Subcutaneous abdominal adipose tissue (tissue), 5 donors: ENCODE measurements around the gene HNRNPK.

ENCODE experiments used
- H3K27ac ChIP-seq: one replicate; pipeline ENCODE4 v1.7.0; 2013; ENCODE audit warnings: low read depth, mild to moderate bottlenecking, inconsistent platforms, low read length, moderate library complexity
- H3K27me3 ChIP-seq, 5 donors: one replicate each; pipeline ENCODE4 v1.7.0; 2013; ENCODE audit warnings: low read length in 5 of 5, inconsistent platforms in 1 of 5; ENCODE audit not compliant: control insufficient read depth in 5 of 5, insufficient read depth in 4 of 5
- H3K36me3 ChIP-seq, 5 donors: one replicate each; pipeline ENCODE4 v1.7.0; 2013; ENCODE audit warnings: low read length in 5 of 5; ENCODE audit not compliant: control insufficient read depth in 5 of 5, insufficient read depth in 5 of 5
- H3K4me1 ChIP-seq, 5 donors: one replicate each; pipeline ENCODE4 v1.7.0; 2013; ENCODE audit warnings: low read length in 5 of 5, mild to moderate bottlenecking in 3 of 5, moderate library complexity in 1 of 5; ENCODE audit not compliant: control insufficient read depth in 5 of 5, insufficient read depth in 5 of 5
- H3K4me3 ChIP-seq, 5 donors: one replicate each; pipeline ENCODE4 v1.7.0; 2013; ENCODE audit warnings: low read length in 5 of 5, low read depth in 1 of 5
- H3K9ac ChIP-seq, 5 donors: one replicate each; pipeline ENCODE4 v1.7.0; 2013; ENCODE audit warnings: low read length in 5 of 5, mild to moderate bottlenecking in 4 of 5, moderate library complexity in 3 of 5
- H3K9me3 ChIP-seq, 5 donors: one replicate each; pipeline ENCODE4 v1.7.0; 2013; ENCODE audit warnings: low read length in 5 of 5; ENCODE audit not compliant: control insufficient read depth in 5 of 5
- donor health status: healthy.
- donor health status: healthy.
- donor health status: healthy.
- donor health status: healthy.
- donor health status: healthy.

The HNRNPK gene

DNA sequence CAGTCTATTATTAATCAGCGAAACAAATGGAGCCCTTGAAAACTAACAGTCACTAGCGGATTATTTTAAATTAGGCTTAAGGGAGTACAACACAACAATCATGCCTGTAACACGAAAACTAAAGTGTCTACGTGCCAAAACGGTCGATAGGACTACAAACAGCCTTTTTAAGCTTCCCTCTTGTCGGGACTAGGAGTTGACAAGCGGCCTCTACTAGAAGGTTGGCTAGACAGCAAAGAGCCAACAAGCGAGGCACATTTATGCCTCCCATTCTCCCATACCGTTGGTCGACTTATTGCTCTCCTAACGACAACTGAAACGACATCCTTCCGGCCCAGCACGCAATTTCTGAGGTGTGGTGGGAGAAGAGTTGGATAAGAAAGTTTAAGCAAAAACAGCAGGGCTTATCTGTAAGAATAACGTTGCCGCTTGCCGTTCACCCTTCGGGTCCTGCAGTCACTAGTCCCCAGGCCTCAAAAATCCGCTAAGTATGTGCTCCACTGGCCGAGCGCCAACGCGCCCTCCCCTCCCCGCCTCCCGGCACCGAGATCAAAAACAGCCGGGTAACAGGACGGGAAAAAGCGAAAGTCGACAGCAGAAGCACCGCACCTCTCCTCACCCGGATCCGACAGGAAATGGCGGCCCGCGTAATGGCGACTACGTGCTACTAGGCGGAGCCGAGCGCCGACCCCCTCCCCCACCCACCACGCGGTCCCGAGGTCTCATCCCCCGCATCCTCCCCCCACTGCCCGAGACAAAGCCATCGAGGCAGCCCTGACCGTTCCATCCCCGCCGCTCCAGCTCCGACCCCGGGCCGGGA lies 813 bp downstream of the HNRNPK start:
- Histone ChIP-seq H3K27me3 (no peaks in the 10 kb centered on the region), H3K4me1 (peaks cover 0 to 42% (median 33%) of the 10 kb centered on the region in 5 donors), H3K9me3 (no peaks in the 10 kb centered on the region), H3K9ac (peak overlapping the region; percentile 82 to 100 (median 93)), H3K27ac (peak overlapping the region; percentile 99), H3K4me3 (peak overlapping the region; percentile 86 to 100 (median 99)), H3K36me3 (peaks cover 24 to 32% (median 27%) of the 10 kb centered on the region in 5 donors)

DNA sequence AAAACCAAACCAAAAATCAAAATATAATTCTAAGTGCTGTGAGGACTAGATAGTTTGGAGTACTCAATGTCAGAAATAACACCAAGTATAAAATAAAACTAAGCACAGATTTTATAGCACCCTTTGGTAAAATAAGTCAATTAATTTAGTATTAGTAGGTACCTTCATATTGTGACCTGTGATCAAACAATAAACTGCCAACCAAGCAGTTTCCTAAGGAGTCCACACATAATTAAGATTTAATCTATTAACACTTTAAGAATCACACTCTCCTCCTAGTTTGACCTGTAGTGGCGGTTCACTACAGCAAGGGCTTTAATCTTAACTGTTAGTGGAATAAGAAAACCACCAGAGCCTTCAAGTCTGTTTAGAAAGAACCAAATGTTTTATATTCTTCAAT lies 2.8 kb downstream of the HNRNPK start:
- Histone ChIP-seq H3K36me3 (peaks cover 41 to 51% (median 46%) of the 10 kb centered on the region in 5 donors), H3K9ac (peak overlapping the region in 2 of 5 donors; percentile 52 to 91), H3K4me1 (peaks cover 0 to 42% (median 33%) of the 10 kb centered on the region in 5 donors), H3K27me3 (no peaks in the 10 kb centered on the region), H3K4me3 (peak overlapping the region in 2 of 5 donors; percentile 86 to 99), H3K27ac (peak overlapping the region; percentile 4), H3K9me3 (no peaks in the 10 kb centered on the region)

DNA sequence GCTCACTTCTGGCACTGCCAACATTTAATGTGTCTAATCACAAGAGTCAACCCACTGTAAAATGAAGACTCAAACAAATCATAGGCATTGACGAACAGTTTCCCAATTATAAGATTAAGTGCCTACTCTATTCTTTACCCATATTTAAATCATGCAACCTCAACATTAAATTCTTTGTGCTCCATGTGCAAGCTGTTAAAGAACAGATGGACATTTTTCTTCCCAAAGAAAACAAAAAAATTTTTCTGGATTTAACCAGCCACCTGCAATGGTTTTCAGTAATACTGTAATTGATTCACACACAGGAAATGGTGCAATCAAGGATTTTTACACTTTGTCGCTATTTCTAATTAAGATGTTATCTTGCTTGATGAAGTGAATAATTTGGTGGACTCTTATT lies 3.6 kb downstream of the HNRNPK start:
- Histone ChIP-seq H3K9ac (peak overlapping the region in 1 of 5 donors; percentile 7), H3K4me3 (no peak overlapping the region), H3K36me3 (peaks cover 49 to 59% (median 53%) of the 10 kb centered on the region in 5 donors), H3K9me3 (no peaks in the 10 kb centered on the region), H3K27me3 (no peaks in the 10 kb centered on the region), H3K27ac (no peak overlapping the region), H3K4me1 (peaks cover 0 to 36% (median 28%) of the 10 kb centered on the region in 5 donors)

DNA sequence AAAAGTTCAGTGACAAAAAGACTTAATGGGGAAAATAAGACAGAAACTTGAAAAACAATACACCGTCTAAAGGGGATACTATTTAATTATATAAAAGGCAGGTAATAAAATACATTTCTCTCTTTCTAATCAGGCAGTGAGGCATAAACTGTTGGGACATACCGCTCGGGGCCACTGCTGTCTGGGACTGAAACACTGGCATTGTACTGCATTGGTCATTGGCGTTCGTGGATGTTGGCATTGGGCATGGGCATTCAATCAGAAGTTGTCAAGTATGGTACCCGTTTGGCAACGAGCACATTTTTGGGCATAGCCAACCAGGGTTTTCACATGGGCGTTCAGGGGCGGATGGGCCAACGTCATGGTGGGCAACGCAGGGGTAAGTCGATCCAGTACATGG lies 4.7 kb downstream of the HNRNPK start:
- H3K4me1 ChIP-seq: peaks cover 0 to 33% (median 24%) of the 10 kb centered on the region in 5 donors
- no peak overlapping the region for H3K4me3 ChIP-seq
- H3K36me3 ChIP-seq: peaks cover 60 to 70% (median 64%) of the 10 kb centered on the region in 5 donors
- H3K9ac ChIP-seq: no peak overlapping the region
- no peaks in the 10 kb centered on the region for H3K9me3 ChIP-seq
- no peak overlapping the region for H3K27ac ChIP-seq
- no peaks in the 10 kb centered on the region for H3K27me3 ChIP-seq

DNA sequence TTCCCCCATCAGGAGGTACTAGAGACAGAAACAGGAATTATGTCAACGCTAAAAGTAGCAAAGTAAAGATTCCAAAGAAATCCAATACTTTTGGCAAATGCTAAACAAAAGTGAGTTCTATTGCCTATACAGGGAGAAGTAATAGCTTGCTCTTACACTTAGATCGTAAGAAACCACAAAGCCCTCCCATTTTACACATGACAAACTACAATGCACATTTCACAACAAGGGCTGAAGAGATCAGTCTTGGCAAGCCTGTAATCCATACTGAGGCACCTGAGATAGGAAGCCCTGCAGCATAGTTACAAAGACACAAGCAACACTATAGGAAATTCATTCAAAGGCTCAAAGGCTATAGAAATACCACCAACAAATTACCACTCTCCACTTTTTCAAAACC lies 7.7 kb downstream of the HNRNPK start:
- peaks cover 76 to 95% (median 86%) of the 10 kb centered on the region in 5 donors for H3K36me3 ChIP-seq
- no peaks in the 10 kb centered on the region for H3K9me3 ChIP-seq
- H3K4me1 ChIP-seq: peaks cover 0 to 15% (median 13%) of the 10 kb centered on the region in 5 donors
- no peak overlapping the region for H3K4me3 ChIP-seq
- H3K27me3 ChIP-seq: no peaks in the 10 kb centered on the region
- no peak overlapping the region for H3K9ac ChIP-seq
- H3K27ac ChIP-seq: no peak overlapping the region

DNA sequence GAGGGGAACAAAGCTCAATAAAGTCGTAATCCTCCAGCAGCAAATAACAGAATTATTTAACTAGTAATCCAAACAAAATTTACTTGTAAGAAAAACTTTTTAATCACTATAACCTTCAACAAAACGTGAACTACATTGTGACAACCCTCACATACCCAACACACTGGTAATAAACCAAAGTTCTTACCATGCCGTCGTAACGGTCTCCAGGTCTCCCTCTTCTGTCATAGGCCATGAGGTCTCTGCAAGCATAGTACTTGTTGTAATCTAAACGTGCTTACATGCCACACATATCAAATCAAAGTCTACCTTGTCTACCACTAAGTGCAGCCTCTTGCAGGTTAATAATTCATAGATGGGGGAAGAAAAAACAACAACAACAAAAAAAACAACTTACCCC lies 8.5 kb downstream of the HNRNPK start:
- Histone ChIP-seq H3K27me3 (no peaks in the 10 kb centered on the region), H3K9me3 (no peaks in the 10 kb centered on the region), H3K4me1 (peaks cover 0 to 8% (median 5%) of the 10 kb centered on the region in 5 donors), H3K9ac (no peak overlapping the region), H3K27ac (no peak overlapping the region), H3K4me3 (no peak overlapping the region), H3K36me3 (peaks cover 76 to 96% (median 85%) of the 10 kb centered on the region in 5 donors)

DNA sequence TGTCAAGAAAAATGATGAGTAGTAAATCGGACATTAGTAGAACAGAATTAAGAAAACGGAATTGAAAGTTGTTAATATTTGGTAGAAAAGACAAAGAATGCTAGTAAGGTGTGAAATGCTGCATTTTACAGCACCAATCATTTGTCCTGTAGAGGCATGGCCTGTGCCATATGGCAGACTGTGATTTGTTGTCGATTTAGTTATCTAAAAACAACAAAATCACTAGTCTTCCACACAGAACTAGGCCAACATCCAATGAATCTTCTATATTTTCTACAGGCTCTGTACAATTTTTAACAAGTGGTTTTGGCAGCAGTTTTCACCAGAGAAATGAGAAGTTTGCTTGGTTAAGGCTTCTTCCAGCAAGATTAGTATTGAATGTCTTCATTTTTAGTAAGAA lies 10.4 kb downstream of the HNRNPK start:
- no peak overlapping the region for H3K27ac ChIP-seq
- peaks cover 64 to 81% (median 68%) of the 10 kb centered on the region in 5 donors for H3K36me3 ChIP-seq
- H3K4me3 ChIP-seq: no peak overlapping the region
- no peaks in the 10 kb centered on the region for H3K9me3 ChIP-seq
- H3K27me3 ChIP-seq: no peaks in the 10 kb centered on the region
- no peak overlapping the region for H3K9ac ChIP-seq
- no peaks in the 10 kb centered on the region for H3K4me1 ChIP-seq

DNA sequence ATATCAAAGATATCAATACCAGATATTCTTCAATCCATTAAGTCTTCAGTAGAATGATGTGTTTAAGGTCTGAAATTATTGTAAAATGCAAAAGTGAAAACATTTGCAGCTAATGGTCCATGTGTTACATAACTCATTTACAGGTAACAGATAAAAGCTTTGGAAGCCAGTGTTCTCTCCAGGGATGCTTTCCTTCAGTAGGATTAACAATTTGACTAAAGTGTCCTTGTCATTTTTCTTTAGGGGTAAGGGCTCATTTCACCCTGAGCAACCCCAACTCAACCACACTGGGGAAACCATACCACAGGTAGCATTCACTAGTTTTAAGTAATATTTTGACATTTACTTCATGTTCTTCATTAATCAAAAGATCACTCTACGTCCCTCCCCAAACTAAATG lies 12.9 kb downstream of the HNRNPK start:
- Histone ChIP-seq H3K36me3 (peaks cover 41 to 57% (median 43%) of the 10 kb centered on the region in 5 donors), H3K9ac (no peak overlapping the region), H3K4me1 (peaks cover 0 to 4% (median 1%) of the 10 kb centered on the region in 5 donors), H3K27me3 (no peaks in the 10 kb centered on the region), H3K4me3 (no peak overlapping the region), H3K27ac (no peak overlapping the region), H3K9me3 (no peaks in the 10 kb centered on the region)

DNA sequence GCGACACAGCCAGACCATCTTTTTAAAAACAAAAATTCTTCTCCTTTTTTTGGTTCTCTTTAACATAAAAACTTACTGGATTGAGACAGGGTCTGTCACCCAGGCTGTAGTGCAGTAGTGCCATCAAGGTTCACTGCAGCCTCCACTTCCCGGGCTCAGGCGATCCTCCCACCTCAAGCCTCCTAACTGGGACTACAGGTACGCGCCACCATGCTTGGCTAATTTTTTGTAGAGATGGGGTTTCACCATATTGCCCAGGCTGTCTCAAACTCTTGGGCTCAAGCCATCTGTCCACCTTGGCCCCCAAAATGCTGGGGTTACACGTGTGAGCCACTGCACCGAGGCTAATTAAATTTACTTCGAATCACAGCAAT lies 13.8 kb downstream of the HNRNPK start:
- Histone ChIP-seq H3K9me3 (no peaks in the 10 kb centered on the region), H3K4me1 (peaks cover 0 to 5% (median 3%) of the 10 kb centered on the region in 5 donors), H3K9ac (no peak overlapping the region), H3K4me3 (no peak overlapping the region), H3K27ac (no peak overlapping the region), H3K36me3 (peaks cover 32 to 48% (median 38%) of the 10 kb centered on the region in 5 donors), H3K27me3 (no peaks in the 10 kb centered on the region)

DNA sequence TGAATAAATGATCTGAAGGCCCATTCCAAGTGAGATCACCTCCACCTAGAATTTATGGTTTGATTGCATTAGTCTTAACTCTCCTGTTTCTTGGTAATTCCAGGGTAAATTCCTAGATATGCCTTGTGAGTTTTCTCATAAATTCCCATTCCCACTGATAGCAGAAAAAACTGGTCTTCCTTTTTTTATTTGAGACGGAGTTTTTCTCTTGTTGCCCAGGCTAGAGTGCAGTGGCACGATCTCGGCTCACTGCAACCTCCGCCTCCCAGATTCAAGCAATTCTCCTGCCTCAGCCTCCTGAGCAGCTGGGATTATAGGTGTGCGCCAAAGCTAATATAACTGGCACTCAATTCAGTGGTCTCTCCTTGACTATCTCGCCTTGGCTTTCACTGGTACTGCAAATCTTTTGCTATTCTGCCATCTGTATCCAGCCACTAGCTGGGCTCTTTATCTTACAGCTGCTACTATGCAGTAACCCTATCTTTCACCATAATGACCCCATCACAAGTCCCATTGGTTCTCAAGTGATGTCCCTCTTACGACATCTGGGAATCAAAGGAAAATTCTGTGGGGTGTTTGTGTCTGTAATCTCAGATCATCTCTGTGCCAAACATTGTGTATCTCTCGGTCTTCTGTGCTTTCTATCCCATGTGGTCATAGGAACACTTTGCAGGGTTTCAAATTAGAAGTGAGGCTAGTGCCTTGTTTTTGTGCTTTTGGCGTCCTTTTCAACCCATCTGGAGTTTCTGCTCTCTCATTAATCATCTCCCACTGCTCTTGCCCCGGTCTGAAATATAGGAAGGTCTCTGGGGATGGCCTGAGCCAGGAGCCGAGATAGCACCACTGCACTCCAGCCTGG lies 14.4 kb downstream of the HNRNPK start:
- H3K36me3 ChIP-seq: peaks cover 26 to 42% (median 33%) of the 10 kb centered on the region in 5 donors
- no peaks in the 10 kb centered on the region for H3K9me3 ChIP-seq
- H3K4me1 ChIP-seq: peaks cover 0 to 5% (median 3%) of the 10 kb centered on the region in 5 donors
- no peaks in the 10 kb centered on the region for H3K27me3 ChIP-seq
- H3K9ac ChIP-seq: no peak overlapping the region
- no peak overlapping the region for H3K4me3 ChIP-seq
- H3K27ac ChIP-seq: no peak overlapping the region
